Measurements from ENCODE around the gene KRT26. TPM values are rescaled to one million over a fixed set of nuclear protein-coding genes. Genes with fewer than 3 reads are reported as not detected.

The KRT26 gene
- total RNA-seq, 2 donors from 2014 or later = not detected

GRCh38 chr17:40809721-40810421, 37.9 kb upstream of the KRT26 start:
- H3K27ac Mint-ChIP-seq = no peak overlapping the region
- no peak overlapping the region for H3K4me3 Mint-ChIP-seq

GRCh38 chr17:40806131-40806530, 34.1 kb upstream of the KRT26 start:
- no peaks in the 10 kb centered on the region for H3K36me3 Mint-ChIP-seq (ENCODE audit: insufficient read depth in 2 of 2)
- H3K4me3 Mint-ChIP-seq = no peak overlapping the region
- no peak overlapping the region for H3K27ac Mint-ChIP-seq

More at GRCh38 chr17:40809721-40810421, 37.9 kb upstream of the KRT26 start:
- H3K9me3 Mint-ChIP-seq = peaks cover 0 to 3% of the 10 kb centered on the region in 2 donors
- peaks cover 80% of the 10 kb centered on the region for H3K27me3 Mint-ChIP-seq (ENCODE audit: low read depth)
- no peak for DNase-seq
- H3K36me3 Mint-ChIP-seq (ENCODE audit: insufficient read depth in 2 of 2) = no peaks in the 10 kb centered on the region
- H3K4me1 Mint-ChIP-seq (ENCODE audit: low read depth) = no peaks in the 10 kb centered on the region
- ATAC-seq (replicated peaks in 1 of 2) = no peak

GRCh38 chr17:40803617-40804082, 31.6 kb upstream of the KRT26 start:
- peak; percentile 74 to 83 for ATAC-seq (replicated peaks in 1 of 2)
- Mint-ChIP-seq H3K27ac (no peak overlapping the region), H3K4me3 (no peak overlapping the region), H3K4me1 (ENCODE audit: low read depth) (no peaks in the 10 kb centered on the region), H3K36me3 (ENCODE audit: insufficient read depth in 2 of 2) (no peaks in the 10 kb centered on the region), H3K27me3 (ENCODE audit: low read depth) (peaks cover 43% of the 10 kb centered on the region), H3K9me3 (no peaks in the 10 kb centered on the region)
- DNase-seq = peak; percentile 76 to 83

More at GRCh38 chr17:40806131-40806530, 34.1 kb upstream of the KRT26 start:
- ATAC-seq (replicated peaks in 1 of 2) (no peak), DNase-seq (no peak)
- peaks cover 65% of the 10 kb centered on the region for H3K27me3 Mint-ChIP-seq (ENCODE audit: low read depth)
- no peaks in the 10 kb centered on the region for H3K9me3 Mint-ChIP-seq
- H3K4me1 Mint-ChIP-seq (ENCODE audit: low read depth) = no peaks in the 10 kb centered on the region

- Mint-ChIP-seq H3K36me3 (ENCODE audit: insufficient read depth in 2 of 2) (no peaks in the 10 kb centered on the region), H3K27ac (no peak overlapping the region), H3K4me1 (ENCODE audit: low read depth) (no peaks in the 10 kb centered on the region), H3K27me3 (ENCODE audit: low read depth) (peaks cover 27% of the 10 kb centered on the region), H3K9me3 (no peaks in the 10 kb centered on the region), H3K4me3 (no peak overlapping the region)
- ATAC-seq (replicated peaks in 1 of 2) = no peak
- DNase-seq = no peak
These were observed 29.2 kb upstream of the KRT26 start for GRCh38 chr17:40801157-40801556.

GRCh38 chr17:40800381-40800780, 28.4 kb upstream of the KRT26 start:
- no peaks in the 10 kb centered on the region for H3K4me1 Mint-ChIP-seq (ENCODE audit: low read depth)
- no peaks in the 10 kb centered on the region for H3K36me3 Mint-ChIP-seq (ENCODE audit: insufficient read depth in 2 of 2)
- ATAC-seq (replicated peaks in 1 of 2) (no peak), DNase-seq (no peak)
- no peaks in the 10 kb centered on the region for H3K9me3 Mint-ChIP-seq
- no peak overlapping the region for H3K4me3 Mint-ChIP-seq
- no peak overlapping the region for H3K27ac Mint-ChIP-seq
- peaks cover 32% of the 10 kb centered on the region for H3K27me3 Mint-ChIP-seq (ENCODE audit: low read depth)

GRCh38 chr17:40799859-40800258, 27.9 kb upstream of the KRT26 start, which contains the start of gene KRT28:
KRT28 (minus strand) TSS chr17:40799959; CDS start chr17:40799893, 66 bp downstream.
- no peak for DNase-seq
- H3K27ac Mint-ChIP-seq = no peak within 1 kb of the TSS
- H3K27me3 Mint-ChIP-seq (ENCODE audit: low read depth) = peaks cover 32% of the 10 kb centered on the region
- H3K9me3 Mint-ChIP-seq = no peaks in the 10 kb centered on the region
- H3K36me3 Mint-ChIP-seq (ENCODE audit: insufficient read depth in 2 of 2) = no peaks in the 10 kb centered on the region
- no peaks in the 10 kb centered on the region for H3K4me1 Mint-ChIP-seq (ENCODE audit: low read depth)
- no peak within 1 kb of the TSS for H3K4me3 Mint-ChIP-seq
- no peak for ATAC-seq (replicated peaks in 1 of 2)

GRCh38 chr17:40796846-40797245, 24.8 kb upstream of the KRT26 start:
- Mint-ChIP-seq H3K9me3 (no peaks in the 10 kb centered on the region), H3K4me3 (no peak overlapping the region), H3K4me1 (ENCODE audit: low read depth) (no peaks in the 10 kb centered on the region), H3K36me3 (ENCODE audit: insufficient read depth in 2 of 2) (no peaks in the 10 kb centered on the region), H3K27ac (no peak overlapping the region), H3K27me3 (ENCODE audit: low read depth) (peaks cover 31% of the 10 kb centered on the region)
- ATAC-seq (replicated peaks in 1 of 2) (no peak), DNase-seq (no peak)

- no peaks in the 10 kb centered on the region for H3K36me3 Mint-ChIP-seq (ENCODE audit: insufficient read depth in 2 of 2)
- H3K27ac Mint-ChIP-seq = no peak overlapping the region
- no peak for ATAC-seq (replicated peaks in 1 of 2)
- H3K9me3 Mint-ChIP-seq = no peaks in the 10 kb centered on the region
- no peaks in the 10 kb centered on the region for H3K4me1 Mint-ChIP-seq (ENCODE audit: low read depth)
- H3K4me3 Mint-ChIP-seq = no peak overlapping the region
- DNase-seq = no peak
- peaks cover 31% of the 10 kb centered on the region for H3K27me3 Mint-ChIP-seq (ENCODE audit: low read depth)
These were observed 23.1 kb upstream of the KRT26 start for GRCh38 chr17:40795019-40795667.

GRCh38 chr17:40794466-40794865, 22.5 kb upstream of the KRT26 start:
- Mint-ChIP-seq H3K4me3 (no peak overlapping the region), H3K9me3 (no peaks in the 10 kb centered on the region), H3K27ac (no peak overlapping the region), H3K27me3 (ENCODE audit: low read depth) (peaks cover 31% of the 10 kb centered on the region), H3K36me3 (ENCODE audit: insufficient read depth in 2 of 2) (no peaks in the 10 kb centered on the region), H3K4me1 (ENCODE audit: low read depth) (no peaks in the 10 kb centered on the region)
- DNase-seq = no peak
- no peak for ATAC-seq (replicated peaks in 1 of 2)

GRCh38 chr17:40793832-40794231, 21.8 kb upstream of the KRT26 start:
- Mint-ChIP-seq H3K27me3 (ENCODE audit: low read depth) (peaks cover 31% of the 10 kb centered on the region), H3K4me1 (ENCODE audit: low read depth) (no peaks in the 10 kb centered on the region), H3K4me3 (no peak overlapping the region), H3K27ac (no peak overlapping the region), H3K9me3 (no peaks in the 10 kb centered on the region), H3K36me3 (ENCODE audit: insufficient read depth in 2 of 2) (no peaks in the 10 kb centered on the region)
- ATAC-seq (replicated peaks in 1 of 2) = no peak
- no peak for DNase-seq

GRCh38 chr17:40791787-40792436, 19.9 kb upstream of the KRT26 start:
- H3K27ac Mint-ChIP-seq = no peak overlapping the region
- no peak for DNase-seq
- no peaks in the 10 kb centered on the region for H3K36me3 Mint-ChIP-seq (ENCODE audit: insufficient read depth in 2 of 2)
- no peaks in the 10 kb centered on the region for H3K4me1 Mint-ChIP-seq (ENCODE audit: low read depth)
- peaks cover 31% of the 10 kb centered on the region for H3K27me3 Mint-ChIP-seq (ENCODE audit: low read depth)
- no peak for ATAC-seq (replicated peaks in 1 of 2)
- H3K9me3 Mint-ChIP-seq = no peaks in the 10 kb centered on the region
- no peak overlapping the region for H3K4me3 Mint-ChIP-seq

GRCh38 chr17:40791111-40791510, 19.1 kb upstream of the KRT26 start:
- ATAC-seq (replicated peaks in 1 of 2) (no peak), DNase-seq (no peak)
- Mint-ChIP-seq H3K9me3 (no peaks in the 10 kb centered on the region), H3K27me3 (ENCODE audit: low read depth) (peaks cover 25% of the 10 kb centered on the region), H3K4me3 (no peak overlapping the region), H3K36me3 (ENCODE audit: insufficient read depth in 2 of 2) (no peaks in the 10 kb centered on the region), H3K4me1 (ENCODE audit: low read depth) (no peaks in the 10 kb centered on the region), H3K27ac (no peak overlapping the region)

GRCh38 chr17:40782450-40782849, 10.4 kb upstream of the KRT26 start, which contains the start of gene KRT27:
KRT27 (minus strand) TSS chr17:40782550; CDS start chr17:40782493, 57 bp downstream.
- Mint-ChIP-seq H3K27ac (no peak within 1 kb of the TSS), H3K4me3 (no peak within 1 kb of the TSS), H3K9me3 (no peaks in the 10 kb centered on the region), H3K36me3 (ENCODE audit: insufficient read depth in 2 of 2) (no peaks in the 10 kb centered on the region), H3K27me3 (ENCODE audit: low read depth) (peaks cover 29% of the 10 kb centered on the region), H3K4me1 (ENCODE audit: low read depth) (peaks cover 9% of the 10 kb centered on the region)
- DNase-seq (no peak), ATAC-seq (replicated peaks in 1 of 2) (no peak)

Measured in activated T-cell treated with anti-CD3 and anti-CD28 coated beads, Interleukin-2, amount 50 U/mL, for 72 hours (primary cell).